ENCODE results near the gene RHEBL1.
A peak's percentile ranks its signal among the peaks of the same experiment; 100 is the strongest.
"Not testable (repeated sequence)": the region's sequence is repeated elsewhere in the genome, so short reads cannot be mapped to it uniquely, and the experiment has no call there.

Gene RHEBL1

GRCh38 chr12:49088932-49089330 lies 19.2 kb upstream of the RHEBL1 start:
- no peak for DNase-seq

GRCh38 chr12:49088150-49088931 lies 18.6 kb upstream of the RHEBL1 start:
- DNase-seq, result peak; percentile 80

- DNase-seq, result no peak
Observed at GRCh38 chr12:49086116-49086515, 16.3 kb upstream of the RHEBL1 start.

- DNase-seq, result no peak
Observed at GRCh38 chr12:49084438-49084837, 14.7 kb upstream of the RHEBL1 start.

- DNase-seq, result no peak
Observed at GRCh38 chr12:49079793-49080192, 10.0 kb upstream of the RHEBL1 start.

GRCh38 chr12:49070971-49071370 lies 1.2 kb upstream of the RHEBL1 start:
- no peak for DNase-seq

- DNase-seq, result no peak
Observed at GRCh38 chr12:49068879-49069506, 786 bp downstream of the RHEBL1 start.

- no peak for DNase-seq
Observed at GRCh38 chr12:49066120-49066519, 3.7 kb downstream of the RHEBL1 start.

- no peak for DNase-seq
Observed at GRCh38 chr12:49064767-49065152, 5.0 kb downstream of the RHEBL1 start.

- not testable (repeated sequence) for DNase-seq
Observed at GRCh38 chr12:49061916-49062315, 7.9 kb downstream of the RHEBL1 start.

- no peak for DNase-seq
Observed at GRCh38 chr12:49061157-49061650, 8.6 kb downstream of the RHEBL1 start.

GRCh38 chr12:49060237-49061156 lies 9.3 kb downstream of the RHEBL1 start, which contains the start of gene KMT2D:
TSS of gene KMT2D (minus strand) at chr12:49060794. CDS start at chr12:49055324, 5,470 bp downstream.
- DNase-seq, result peak; percentile 89

GRCh38 chr12:49059299-49060171 lies 10.2 kb downstream of the RHEBL1 start:
- DNase-seq, result peak; percentile 16

GRCh38 chr12:49059045-49059298 lies 10.8 kb downstream of the RHEBL1 start:
- no peak for DNase-seq

- no peak for DNase-seq
Observed at GRCh38 chr12:49058366-49059044, 11.3 kb downstream of the RHEBL1 start.

GRCh38 chr12:49057888-49058287 lies 11.9 kb downstream of the RHEBL1 start:
- no peak for DNase-seq

- DNase-seq, result peak; percentile 78
Observed at GRCh38 chr12:49055978-49056754, 13.6 kb downstream of the RHEBL1 start.

- no peak for DNase-seq
Observed at GRCh38 chr12:49055092-49055491, 14.7 kb downstream of the RHEBL1 start.

- no peak for DNase-seq
Observed at GRCh38 chr12:49054524-49054923, 15.3 kb downstream of the RHEBL1 start.

- DNase-seq, result no peak
Observed at GRCh38 chr12:49054096-49054495, 15.7 kb downstream of the RHEBL1 start.

Measured in CD4-positive, alpha-beta T cell treated with Interleukin-21 for 1 hour (primary cell).